Vein endothelial cell (primary cell): Measurements from ENCODE around the gene OR2J1. TPM values are rescaled to one million over a fixed set of nuclear protein-coding genes. Genes with fewer than 3 reads are reported as not detected.

Experiments used
- total RNA-seq: library from RNA; depleted of rRNA; stranded (reverse); fragments of >200 nt; gene quantifications from 2 replicates; pipeline ENCODE4 v1.2.3, GENCODE V29; 2012

Gene OR2J1
- not detected in 2 replicates for total RNA-seq

GRCh38 chr6:29099190-29099589, at the start of gene OR2J1:
Gene OR2J1 (plus strand): TSS chr6:29099490. CDS start chr6:29100943, 1,453 bp downstream.

GRCh38 chr6:29087213-29087612, 12.1 kb upstream of the OR2J1 start, which contains the start of gene OR2B3:
Gene OR2B3 (minus strand): TSS chr6:29087313. CDS start chr6:29087248, 65 bp downstream.

GRCh38 chr6:29107758-29108157, 8.5 kb downstream of the OR2J1 start, which contains the start of gene OR2J3:
Gene OR2J3 (plus strand): TSS chr6:29108058. CDS start chr6:29111891, 3,833 bp downstream.

Other genes with a start within 250 kb of the OR2J1 start
- 81.0 and 81.3 TPM in 2 replicates for gene TRIM27, start 175.5 kb upstream of the OR2J1 start, total RNA-seq
- 0.33 and 0.48 TPM in 2 replicates for gene ZNF311, start 94.2 kb upstream of the OR2J1 start, total RNA-seq
- not detected in 2 replicates for gene OR2W1, start 54.3 kb upstream of the OR2J1 start, total RNA-seq
- gene OR2B3, start 12.2 kb upstream of the OR2J1 start, total RNA-seq: not detected in 2 replicates
- under 0.01 TPM in 1 of 2 replicates, not detected in the other for gene OR2J3, start 8.6 kb downstream of the OR2J1 start, total RNA-seq
- gene OR2J2, start 71.4 kb downstream of the OR2J1 start, total RNA-seq: not detected in 2 replicates
- not detected in 2 replicates for gene OR14J1, start 202.2 kb downstream of the OR2J1 start, total RNA-seq